CD4-positive, alpha-beta T cell (primary cell): ENCODE results near the gene GTF3C6. TPM values are rescaled to one million over a fixed set of nuclear protein-coding genes. Genes with fewer than 3 reads are reported as not detected.

Experiments used
- ATAC-seq: fragments of 200-7000 bp; cut with Tn5 transposase; one replicate; pipeline ENCODE4 v1.10.0; 2022; ENCODE audit warnings: mild to moderate bottlenecking; ENCODE audit not compliant: poor library complexity
- CTCF ChIA-PET: fragments of 350-600 bp; sonication (Branson Sonifier 250); formaldehyde crosslinking; loops from one replicate; lab custom pipeline; 2021; ENCODE audit warnings: antibody characterized with exemption, inconsistent platforms; lab: Charles Lee
- POLR2A ChIA-PET: fragments of 350-600 bp; sonication (Branson Sonifier 250); formaldehyde crosslinking; loops from one replicate; lab custom pipeline; 2021; ENCODE audit warnings: antibody characterized with exemption, inconsistent platforms; lab: Charles Lee
- DNase-seq, 14 experiments: peaks; one replicate each; pipeline ENCODE4 v3.0.0-alpha.2; 2013 to 2020; ENCODE audit warnings: mixed read lengths in 2 of 14
- H3K27ac ChIP-seq, 2 donors: one replicate each; pipeline versions ENCODE4 v1.5.1 to v1.7.0; 2013; ENCODE audit warnings: low read length in 2 of 2, low read depth in 1 of 2, mild to moderate bottlenecking in 1 of 2
- H3K27me3 ChIP-seq, 2 experiments: 1 replicate in 1 of 2; 2 replicates in 1 of 2; pipeline versions ENCODE4 v1.6.1 to v1.7.0; 2013; ENCODE audit warnings: low read length in 2 of 2, control low read depth in 1 of 2, mild to moderate bottlenecking in 1 of 2, moderate library complexity in 1 of 2; ENCODE audit not compliant: insufficient read depth in 2 of 2, control insufficient read depth in 1 of 2
- H3K36me3 ChIP-seq: one replicate; pipeline ENCODE4 v1.6.1; 2013; ENCODE audit warnings: low read length, control low read depth; ENCODE audit not compliant: insufficient read depth
- H3K4me1 ChIP-seq: one replicate; pipeline ENCODE4 v1.6.1; 2013; ENCODE audit warnings: low read length, control low read depth; ENCODE audit not compliant: insufficient read depth
- H3K4me3 ChIP-seq: one replicate; pipeline ENCODE4 v1.5.1; 2013; ENCODE audit warnings: mild to moderate bottlenecking, low read length, moderate library complexity
- H3K9me3 ChIP-seq, 2 experiments: 1 replicate in 1 of 2; 2 replicates in 1 of 2; pipeline versions ENCODE4 v1.6.1 to v1.7.0; 2013; ENCODE audit warnings: low read length in 2 of 2, mild to moderate bottlenecking in 2 of 2, control low read depth in 1 of 2, moderate library complexity in 1 of 2; ENCODE audit not compliant: control insufficient read depth in 1 of 2, insufficient read depth in 1 of 2
- H3K27ac Mint-ChIP-seq: one replicate; pipeline ENCODE4 v1.8.0; 2020; ENCODE audit warnings: mixed read lengths
- H3K27me3 Mint-ChIP-seq: one replicate; pipeline ENCODE4 v1.8.0; 2021; ENCODE audit warnings: mixed read lengths
- H3K36me3 Mint-ChIP-seq: one replicate; pipeline ENCODE4 v1.8.0; 2021; ENCODE audit warnings: low read depth, mixed read lengths
- H3K4me1 Mint-ChIP-seq: one replicate; pipeline ENCODE4 v1.8.0; 2021; ENCODE audit warnings: low read depth, mixed read lengths
- H3K4me3 Mint-ChIP-seq: one replicate; pipeline ENCODE4 v1.8.0; 2020; ENCODE audit warnings: mild to moderate bottlenecking, mixed read lengths
- H3K9me3 Mint-ChIP-seq: one replicate; pipeline ENCODE4 v1.8.0; 2020; ENCODE audit warnings: mixed read lengths
- intact Hi-C, 2 experiments: fragments of 100-400 bp; cut with DNase I in 1 of 2; cut with micrococcal nuclease in 1 of 2; formaldehyde crosslinking; loops; one replicate each; pipeline versions ENCODE4 v1.15.1 to v1.9.0; 2023 to 2025; cut with DNase I, micrococcal nuclease
- total RNA-seq, 174 experiments: library from RNA in 2 of 174; stranded (reverse) in 2 of 174; gene quantifications; one replicate each; pipeline ENCODE4 v1.2.3 and lab custom pipeline; 2021 to 2026
- TF ChIP-seq, protein P1 (sequence below): fragments of 200-600 bp; IDR thresholded peaks from one replicate; pipeline ENCODE4 v1.8.0; 2022; ENCODE audit warnings: antibody characterized with exemption, mild to moderate bottlenecking

GTF3C6 gene
- total RNA-seq, 2 experiments from 2014 or later = 17.9 to 19.2 TPM

- peak in 1 of 14 experiments; percentile 24 for DNase-seq
- ChIA-PET POLR2A (interaction anchor here (1.3 kb wide), 1 partner anchor 105 kb away, joined by 4 read pairs; the partner anchor contains the start of gene AMD1), CTCF (no interaction called here)
- H3K27me3 ChIP-seq = no peaks in the 10 kb centered on the region
- Mint-ChIP-seq H3K4me3 (peak overlapping the region; percentile 72), H3K27ac (peak overlapping the region; percentile 99), H3K9me3 (no peaks in the 10 kb centered on the region), H3K36me3 (peaks cover 36% of the 10 kb centered on the region), H3K27me3 (no peaks in the 10 kb centered on the region), H3K4me1 (peaks cover 45% of the 10 kb centered on the region)
- TF ChIP-seq, protein P1, sequence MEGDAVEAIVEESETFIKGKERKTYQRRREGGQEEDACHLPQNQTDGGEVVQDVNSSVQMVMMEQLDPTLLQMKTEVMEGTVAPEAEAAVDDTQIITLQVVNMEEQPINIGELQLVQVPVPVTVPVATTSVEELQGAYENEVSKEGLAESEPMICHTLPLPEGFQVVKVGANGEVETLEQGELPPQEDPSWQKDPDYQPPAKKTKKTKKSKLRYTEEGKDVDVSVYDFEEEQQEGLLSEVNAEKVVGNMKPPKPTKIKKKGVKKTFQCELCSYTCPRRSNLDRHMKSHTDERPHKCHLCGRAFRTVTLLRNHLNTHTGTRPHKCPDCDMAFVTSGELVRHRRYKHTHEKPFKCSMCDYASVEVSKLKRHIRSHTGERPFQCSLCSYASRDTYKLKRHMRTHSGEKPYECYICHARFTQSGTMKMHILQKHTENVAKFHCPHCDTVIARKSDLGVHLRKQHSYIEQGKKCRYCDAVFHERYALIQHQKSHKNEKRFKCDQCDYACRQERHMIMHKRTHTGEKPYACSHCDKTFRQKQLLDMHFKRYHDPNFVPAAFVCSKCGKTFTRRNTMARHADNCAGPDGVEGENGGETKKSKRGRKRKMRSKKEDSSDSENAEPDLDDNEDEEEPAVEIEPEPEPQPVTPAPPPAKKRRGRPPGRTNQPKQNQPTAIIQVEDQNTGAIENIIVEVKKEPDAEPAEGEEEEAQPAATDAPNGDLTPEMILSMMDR = no peak
- H3K4me1 ChIP-seq = peaks cover 14% of the 10 kb centered on the region
- H3K9me3 ChIP-seq = no peaks in the 10 kb centered on the region
- ATAC-seq = no peak
- no peaks in the 10 kb centered on the region for H3K36me3 ChIP-seq
- intact Hi-C loops = loop anchor here (1.0 to 10.0 kb wide), 11 partner anchors 21 to 1882 kb away; partner anchors contain the start of genes AMD1 (in 1 of the 2), CDC40 (in 1 of the 2), CDK19 (in 1 of the 2) and CEP57L1 (in 1 of the 2)
- no peak overlapping the region for H3K4me3 ChIP-seq
- no peak overlapping the region for H3K27ac ChIP-seq
Observed at GRCh38 chr6:110979565-110980101, 21.1 kb downstream of the GTF3C6 start.

- intact Hi-C loops = loop anchor here (1.0 to 10.0 kb wide), 11 partner anchors 22 to 1883 kb away; partner anchors contain the start of genes AMD1 (in 1 of the 2), CDC40 (in 1 of the 2), CDK19 (in 1 of the 2) and CEP57L1 (in 1 of the 2)
- no peaks in the 10 kb centered on the region for H3K27me3 Mint-ChIP-seq
- POLR2A ChIA-PET = interaction anchor here (1.3 kb wide), 1 partner anchor 106 kb away, joined by 4 read pairs; the partner anchor contains the start of gene AMD1
Observed at GRCh38 chr6:110980227-110980626, 21.7 kb downstream of the GTF3C6 start.

GRCh38 chr6:110980648-110981047 lies 22.1 kb downstream of the GTF3C6 start:
- Mint-ChIP-seq H3K27ac (peak overlapping the region; percentile 99), H3K4me3 (peak overlapping the region; percentile 99), H3K36me3 (peaks cover 46% of the 10 kb centered on the region), H3K27me3 (no peaks in the 10 kb centered on the region), H3K9me3 (no peaks in the 10 kb centered on the region), H3K4me1 (peaks cover 45% of the 10 kb centered on the region)
- H3K27me3 ChIP-seq = no peaks in the 10 kb centered on the region
- peaks cover 14% of the 10 kb centered on the region for H3K4me1 ChIP-seq
- CTCF ChIA-PET = no interaction called here
- H3K9me3 ChIP-seq = no peaks in the 10 kb centered on the region
- H3K4me3 ChIP-seq = peak overlapping the region; percentile 99
- intact Hi-C loops = loop anchor here (1.0 to 10.0 kb wide), 11 partner anchors 22 to 1883 kb away; partner anchors contain the start of genes AMD1 (in 1 of the 2), CDC40 (in 1 of the 2), CDK19 (in 1 of the 2) and CEP57L1 (in 1 of the 2)
- POLR2A ChIA-PET = interaction anchor here (1.3 kb wide), 1 partner anchor 106 kb away, joined by 4 read pairs; the partner anchor contains the start of gene AMD1
- ATAC-seq (no peak), DNase-seq (no peak)
- no peak overlapping the region for H3K27ac ChIP-seq
- TF ChIP-seq, protein P1 = no peak
- peaks cover 5% of the 10 kb centered on the region for H3K36me3 ChIP-seq

More at GRCh38 chr6:110980227-110980626, 21.7 kb downstream of the GTF3C6 start:
- DNase-seq (no peak), ATAC-seq (no peak)
- H3K4me3 ChIP-seq = no peak overlapping the region
- CTCF ChIA-PET = no interaction called here
- TF ChIP-seq, protein P1 = no peak
- Mint-ChIP-seq H3K9me3 (no peaks in the 10 kb centered on the region), H3K36me3 (peaks cover 42% of the 10 kb centered on the region), H3K4me3 (peak overlapping the region; percentile 99), H3K27ac (peak overlapping the region; percentile 99), H3K4me1 (peaks cover 45% of the 10 kb centered on the region)
- H3K4me1 ChIP-seq = peaks cover 14% of the 10 kb centered on the region
- no peaks in the 10 kb centered on the region for H3K9me3 ChIP-seq
- no peak overlapping the region for H3K27ac ChIP-seq
- H3K27me3 ChIP-seq = no peaks in the 10 kb centered on the region
- H3K36me3 ChIP-seq = peaks cover 2% of the 10 kb centered on the region
